GM21447 (cell line): Measurements from ENCODE around the gene LCN6.

Experiments used
- ATAC-seq: cut with Tn5 transposase; IDR thresholded peaks from one replicate; pipeline ENCODE4 v1.9.1; 2021; ENCODE audit not compliant: unreplicated experiment

LCN6 gene

DNA sequence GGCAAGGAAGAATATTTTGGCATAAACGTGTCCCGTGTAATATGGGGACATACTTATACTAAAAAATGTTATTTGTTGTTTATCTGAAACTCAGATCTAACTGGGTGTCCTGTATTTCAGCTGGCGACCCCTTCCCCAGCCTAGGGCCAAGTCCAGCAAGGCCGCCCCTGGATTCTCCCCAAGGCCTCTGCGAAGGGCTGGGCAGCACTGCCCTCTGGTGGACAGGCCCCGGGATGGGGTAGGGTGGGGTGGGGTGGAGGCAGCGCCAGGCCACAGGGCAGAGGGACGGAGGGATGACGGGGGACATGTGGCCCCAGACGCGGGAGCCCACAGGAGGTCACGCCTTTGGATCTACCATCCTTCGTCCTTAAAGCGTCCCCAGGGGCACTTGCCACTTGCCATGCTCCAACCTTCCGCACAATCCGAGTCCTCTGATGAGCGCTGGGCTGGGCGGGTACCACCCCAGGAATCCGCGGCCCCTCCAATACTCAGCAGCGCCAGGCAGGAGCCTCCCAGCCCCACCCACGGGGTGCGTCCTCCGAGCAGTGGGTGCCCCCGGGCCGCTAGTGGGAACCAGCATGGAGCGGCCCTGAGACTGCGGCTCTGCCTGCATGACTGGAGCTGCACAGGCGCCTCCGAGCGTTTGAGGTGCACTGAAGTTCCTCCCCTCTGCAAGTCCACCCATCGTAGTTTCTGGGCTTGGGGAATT, 54.0 kb downstream of the LCN6 start:
- ATAC-seq, result no peak
